BJ (cell line): Measurements from ENCODE around the gene TPRG1. TPM values are rescaled to one million over a fixed set of nuclear protein-coding genes. Genes with fewer than 3 reads are reported as not detected.

Experiments used
- CTCF ChIA-PET: fragments of 350-600 bp; formaldehyde crosslinking; extraction: SDS; loops from one replicate; lab custom pipeline; 2021; ENCODE audit warnings: antibody characterized with exemption, inconsistent platforms; lab: Yijun Ruan, JAX
- POLR2A ChIA-PET: fragments of 300-600 bp; sonication (Branson Sonifier 250); formaldehyde crosslinking; extraction: SDS; loops from one replicate; lab custom pipeline; 2021; ENCODE audit warnings: antibody characterized with exemption; lab: Charles Lee
- DNase-seq: peaks from one replicate; pipeline ENCODE4 v3.0.0-alpha.2; 2011; ENCODE audit warnings: low read depth
- H3K27me3 ChIP-seq: 2 replicates; pipeline ENCODE4 v1.6.0; 2011; ENCODE audit warnings: low read length; ENCODE audit not compliant: control insufficient read depth, insufficient read depth
- H3K36me3 ChIP-seq: 2 replicates; pipeline ENCODE4 v1.5.1; 2011; ENCODE audit warnings: low read length; ENCODE audit not compliant: control insufficient read depth, insufficient read depth
- H3K4me3 ChIP-seq: 2 replicates; pipeline ENCODE4 v1.5.1; 2011; ENCODE audit warnings: low read depth, mild to moderate bottlenecking, control low read depth, low read length
- polyA plus RNA-seq: library from polyadenylated mRNA; depleted of rRNA; stranded (reverse); fragments of >200 nt; gene quantifications from 2 replicates; pipeline ENCODE4 v1.2.3, GENCODE V29; 2011
- TF ChIP-seq, protein P1 (sequence below): IDR thresholded peaks from 2 replicates; pipeline ENCODE4 v1.5.1; 2011; ENCODE audit warnings: low read depth, mild to moderate bottlenecking, control low read depth, inconsistent platforms, low read length, moderate library complexity; ENCODE audit not compliant: insufficient read depth

Gene TPRG1
- polyA plus RNA-seq, 1 experiment, result 0.16 TPM

DNA sequence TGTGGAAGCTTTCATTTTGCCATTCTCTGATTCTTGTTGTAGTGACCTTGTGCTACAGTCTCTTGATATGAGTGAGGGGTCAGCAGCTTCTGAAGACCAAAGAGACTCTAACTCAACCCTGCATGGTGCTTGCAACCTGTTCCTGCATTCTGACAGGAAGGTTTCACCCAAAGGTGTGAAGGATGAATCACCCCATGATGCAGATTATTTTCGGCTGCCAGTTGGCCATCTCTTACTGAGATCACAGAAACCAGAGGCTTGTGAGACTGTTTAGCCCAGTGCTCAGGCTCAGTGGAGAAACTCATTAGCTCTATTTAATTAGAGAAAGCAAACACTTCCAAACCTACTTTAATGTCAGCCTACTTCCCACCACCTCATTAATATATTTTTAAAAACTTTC, 29.2 kb upstream of the TPRG1 start:
- POLR2A ChIA-PET, result no interaction called here
- H3K4me3 ChIP-seq, result no peak overlapping the region
- H3K36me3 ChIP-seq, result no peaks in the 10 kb centered on the region
- DNase-seq, result no peak
- TF ChIP-seq, protein P1, sequence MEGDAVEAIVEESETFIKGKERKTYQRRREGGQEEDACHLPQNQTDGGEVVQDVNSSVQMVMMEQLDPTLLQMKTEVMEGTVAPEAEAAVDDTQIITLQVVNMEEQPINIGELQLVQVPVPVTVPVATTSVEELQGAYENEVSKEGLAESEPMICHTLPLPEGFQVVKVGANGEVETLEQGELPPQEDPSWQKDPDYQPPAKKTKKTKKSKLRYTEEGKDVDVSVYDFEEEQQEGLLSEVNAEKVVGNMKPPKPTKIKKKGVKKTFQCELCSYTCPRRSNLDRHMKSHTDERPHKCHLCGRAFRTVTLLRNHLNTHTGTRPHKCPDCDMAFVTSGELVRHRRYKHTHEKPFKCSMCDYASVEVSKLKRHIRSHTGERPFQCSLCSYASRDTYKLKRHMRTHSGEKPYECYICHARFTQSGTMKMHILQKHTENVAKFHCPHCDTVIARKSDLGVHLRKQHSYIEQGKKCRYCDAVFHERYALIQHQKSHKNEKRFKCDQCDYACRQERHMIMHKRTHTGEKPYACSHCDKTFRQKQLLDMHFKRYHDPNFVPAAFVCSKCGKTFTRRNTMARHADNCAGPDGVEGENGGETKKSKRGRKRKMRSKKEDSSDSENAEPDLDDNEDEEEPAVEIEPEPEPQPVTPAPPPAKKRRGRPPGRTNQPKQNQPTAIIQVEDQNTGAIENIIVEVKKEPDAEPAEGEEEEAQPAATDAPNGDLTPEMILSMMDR, result no peak
- H3K27me3 ChIP-seq, result peaks cover 18% of the 10 kb centered on the region
- CTCF ChIA-PET, result interaction anchor here (1.6 kb wide), 1 partner anchor 9 kb away, joined by 4 read pairs; no protein-coding TSS in a partner anchor

DNA sequence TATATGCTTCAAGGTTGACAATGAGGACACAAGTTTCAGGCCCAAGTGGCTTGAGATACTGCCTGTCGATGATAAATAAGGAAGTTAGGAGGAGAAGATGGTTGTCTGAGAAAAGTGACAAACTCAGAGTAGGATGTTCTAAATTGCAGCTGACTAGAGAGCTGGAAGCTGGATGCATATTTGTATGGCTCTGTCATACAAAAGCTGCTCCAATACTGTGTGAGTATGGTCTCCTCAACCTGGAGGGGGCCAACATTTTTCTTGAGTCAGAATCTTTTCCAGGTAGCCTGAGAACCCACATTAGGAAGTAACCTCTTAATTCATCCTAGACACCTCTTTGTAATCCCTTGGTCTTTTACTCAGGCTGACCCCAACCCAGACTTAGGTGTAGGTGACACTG, 28.4 kb upstream of the TPRG1 start:
- Histone ChIP-seq H3K36me3 (no peaks in the 10 kb centered on the region), H3K27me3 (peaks cover 16% of the 10 kb centered on the region), H3K4me3 (no peak overlapping the region)
- DNase-seq, result no peak
- ChIA-PET POLR2A (no interaction called here), CTCF (interaction anchor here (1.4 kb wide), 2 partner anchors 8 to 1405 kb away, joined by 3 to 4 read pairs; no protein-coding TSS in a partner anchor)
- TF ChIP-seq, protein P1, result no peak

DNA sequence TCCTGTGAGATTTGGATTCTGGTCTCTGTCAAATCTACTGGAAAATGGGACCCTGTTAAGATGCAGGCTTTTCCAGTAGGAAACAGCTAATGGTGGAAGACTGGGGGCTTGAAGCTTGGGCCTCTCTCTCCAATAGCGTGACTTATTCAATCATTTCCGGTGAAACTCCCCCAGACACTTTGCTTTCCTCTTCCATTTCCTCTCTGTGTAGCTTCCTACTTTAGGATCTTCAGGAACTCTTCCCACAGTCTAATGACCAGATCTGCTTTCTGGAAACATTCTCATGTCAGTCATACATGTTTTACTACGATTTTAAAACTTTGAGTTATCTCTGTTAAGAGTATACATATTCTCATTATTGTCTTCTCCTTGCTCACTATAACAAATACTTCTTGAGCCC, 28.0 kb upstream of the TPRG1 start:
- DNase-seq, result no peak
- TF ChIP-seq, protein P1, result no peak
- Histone ChIP-seq H3K27me3 (peaks cover 13% of the 10 kb centered on the region), H3K4me3 (no peak overlapping the region), H3K36me3 (no peaks in the 10 kb centered on the region)
- CTCF ChIA-PET, result interaction anchor here (1.4 to 2.8 kb wide), 4 partner anchors 9 to 1405 kb away, joined by 3 to 11 read pairs (median 4); no protein-coding TSS in a partner anchor
- POLR2A ChIA-PET, result no interaction called here

DNA sequence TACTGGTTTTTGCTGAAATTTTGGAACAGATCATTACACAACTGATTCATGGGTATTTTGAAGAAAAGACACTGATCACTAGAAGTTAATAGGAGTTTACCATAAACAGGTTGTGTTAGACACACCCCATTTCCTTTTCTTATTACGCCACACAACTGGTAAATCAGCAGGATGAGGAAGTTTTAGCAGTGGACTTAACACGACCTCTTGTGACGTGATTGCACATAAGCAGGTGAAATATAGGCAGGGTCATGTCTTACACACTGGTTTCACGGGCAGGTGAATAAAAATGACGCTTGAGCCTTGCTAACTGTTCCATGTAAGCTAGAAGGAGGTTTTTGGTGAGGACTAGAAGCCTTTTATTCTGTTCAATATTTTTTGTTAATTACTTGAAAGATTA, 27.1 kb upstream of the TPRG1 start:
- Histone ChIP-seq H3K36me3 (no peaks in the 10 kb centered on the region), H3K27me3 (peaks cover 11% of the 10 kb centered on the region), H3K4me3 (no peak overlapping the region)
- TF ChIP-seq, protein P1, result no peak
- POLR2A ChIA-PET, result no interaction called here
- CTCF ChIA-PET, result interaction anchor here (1.4 to 2.8 kb wide), 4 partner anchors 10 to 1406 kb away, joined by 3 to 11 read pairs (median 4); no protein-coding TSS in a partner anchor
- DNase-seq, result no peak

DNA sequence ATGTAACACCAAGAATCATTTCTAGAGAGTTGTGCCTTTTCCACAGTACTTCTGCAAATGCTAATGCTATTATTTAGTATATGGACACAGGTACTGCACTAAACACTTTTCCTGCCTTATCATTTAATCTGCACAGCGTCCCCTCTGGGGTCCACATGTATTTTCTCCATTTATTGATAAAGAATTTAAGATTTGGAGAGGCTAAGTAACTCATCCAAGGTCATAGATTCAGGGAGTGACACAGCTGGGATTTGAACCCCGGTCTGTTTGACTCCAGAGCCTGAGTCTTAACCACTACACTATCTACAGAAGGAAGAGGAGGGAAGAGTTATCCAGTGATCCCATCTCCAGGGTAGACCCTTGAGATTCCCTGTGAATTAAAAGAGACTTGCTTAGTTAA, 24.9 kb upstream of the TPRG1 start:
- no peak for DNase-seq
- Histone ChIP-seq H3K36me3 (no peaks in the 10 kb centered on the region), H3K4me3 (no peak overlapping the region), H3K27me3 (peaks cover 11% of the 10 kb centered on the region)
- TF ChIP-seq, protein P1, result no peak
- CTCF ChIA-PET, result interaction anchor here (1.0 to 1.2 kb wide), 2 partner anchors 189 to 1407 kb away, joined by 3 to 4 read pairs; no protein-coding TSS in a partner anchor
- POLR2A ChIA-PET, result no interaction called here
